NOMO-1 treated with DMSO at 0.1 percent for 48 hours (cell line): ENCODE results near the gene DEFB121.
"Not testable (repeated sequence)": the region's sequence is repeated elsewhere in the genome, so short reads cannot be mapped to it uniquely, and the experiment has no call there.

Experiments used
- DNase-seq: peaks from one replicate; lab custom pipeline; 2025; ENCODE audit not compliant: unreplicated experiment; lab: John Stamatoyannopoulos, UW

DEFB121 gene, protein sequence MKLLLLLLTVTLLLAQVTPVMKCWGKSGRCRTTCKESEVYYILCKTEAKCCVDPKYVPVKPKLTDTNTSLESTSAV

DNA sequence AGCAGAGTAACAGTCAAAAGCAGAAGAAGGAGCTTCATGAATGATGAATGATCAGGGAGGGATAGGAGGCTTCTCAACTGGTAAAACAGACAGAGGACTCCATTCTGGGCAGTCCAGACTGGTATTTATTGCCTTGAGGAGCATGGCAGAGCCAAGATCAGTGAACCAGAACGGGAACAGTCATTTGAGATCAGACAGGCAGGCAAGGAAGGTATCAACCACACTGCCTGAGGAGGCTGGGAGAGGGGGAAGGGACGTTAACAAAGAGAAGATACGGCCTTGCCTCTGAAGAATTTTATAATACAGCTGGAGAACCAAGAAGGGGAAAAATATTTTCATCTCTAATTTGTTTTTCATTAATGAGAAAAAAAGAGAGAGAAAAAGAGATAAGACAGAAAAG is at the start of gene DEFB121:
Gene DEFB121, minus strand, starts transcription at position 101 of the 400 bp plus-strand sequence. Its CDS starts 63 bp downstream, at position 38.
- no peak for DNase-seq

- DNase-seq = no peak
Measured at GRCh38 chr20:31454361-31454760, 48.3 kb upstream of the DEFB121 start.

GRCh38 chr20:31452575-31452974 is 46.6 kb upstream of the DEFB121 start:
- no peak for DNase-seq

GRCh38 chr20:31449511-31450414 is 43.7 kb upstream of the DEFB121 start:
- no peak for DNase-seq

GRCh38 chr20:31446084-31446819 is 40.2 kb upstream of the DEFB121 start:
- DNase-seq = no peak

- DNase-seq = no peak
Measured at GRCh38 chr20:31440012-31440659, 34.1 kb upstream of the DEFB121 start, which contains the start of gene DEFB123. Gene DEFB123, plus strand, starts transcription at chr20:31440632. Its CDS starts 67 bp downstream, at chr20:31440699.

GRCh38 chr20:31430568-31431115 is 24.6 kb upstream of the DEFB121 start:
- no peak for DNase-seq

DNA sequence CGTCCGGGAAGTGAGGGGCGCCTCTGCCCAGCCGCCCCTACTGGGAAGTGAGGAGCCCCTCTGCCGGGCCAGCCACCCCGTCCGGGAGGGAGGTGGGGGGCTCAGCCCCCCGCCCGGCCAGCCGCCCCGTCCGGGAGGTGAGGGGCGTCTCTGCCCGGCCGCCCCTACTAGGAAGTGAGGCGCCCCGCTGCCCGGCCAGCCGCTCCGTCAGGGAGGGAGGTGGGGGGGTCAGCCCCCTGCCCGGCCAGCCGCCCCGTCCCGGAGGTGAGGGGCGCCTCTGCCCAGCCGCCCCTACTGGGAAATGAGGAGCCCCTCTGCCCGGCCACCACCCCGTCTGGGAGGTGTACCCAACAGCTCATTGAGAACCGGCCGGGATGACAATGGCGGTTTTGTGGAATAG is 21.6 kb upstream of the DEFB121 start:
- DNase-seq = not testable (repeated sequence)

DNA sequence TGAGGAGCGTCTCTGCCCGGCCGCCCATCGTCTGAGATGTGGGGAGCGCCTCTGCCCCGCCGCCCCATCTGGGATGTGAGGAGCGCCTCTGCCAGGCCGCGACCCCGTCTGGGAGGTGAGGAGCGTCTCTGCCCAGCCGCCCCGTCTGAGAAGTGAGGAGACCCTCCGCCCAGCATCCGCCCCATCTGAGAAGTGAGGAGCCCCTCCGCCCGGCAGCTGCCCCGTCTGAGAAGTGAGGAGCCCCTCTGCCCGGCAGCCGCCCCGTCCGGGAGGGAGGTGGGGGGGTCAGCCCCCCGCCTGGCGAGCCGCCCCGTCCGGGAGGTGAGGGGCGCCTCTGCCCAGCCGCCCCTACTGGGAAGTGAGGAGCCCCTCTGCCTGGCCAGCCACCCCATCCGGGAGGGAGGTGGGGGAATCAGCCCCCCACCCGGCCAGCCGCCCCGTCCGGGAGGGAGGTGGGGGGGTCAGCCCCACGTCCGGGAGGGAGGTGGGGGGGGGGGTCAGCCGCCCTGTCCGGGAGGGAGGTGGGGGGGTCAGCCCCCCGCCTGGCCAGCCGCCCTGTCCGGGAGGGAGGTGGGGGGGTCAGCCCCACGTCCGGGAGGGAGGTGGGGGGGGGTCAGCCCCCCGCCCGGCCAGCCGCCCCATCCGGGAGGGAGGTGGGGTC is 21.0 kb upstream of the DEFB121 start:
- DNase-seq = not testable (repeated sequence)

- DNase-seq = no peak
Measured at GRCh38 chr20:31425797-31426196, 19.8 kb upstream of the DEFB121 start.

GRCh38 chr20:31418307-31418706 is 12.3 kb upstream of the DEFB121 start:
- DNase-seq = no peak

- DNase-seq = no peak
Measured at GRCh38 chr20:31415653-31416052, 9.6 kb upstream of the DEFB121 start.

- DNase-seq = no peak
Measured at GRCh38 chr20:31414381-31414780, 8.4 kb upstream of the DEFB121 start.

DNA sequence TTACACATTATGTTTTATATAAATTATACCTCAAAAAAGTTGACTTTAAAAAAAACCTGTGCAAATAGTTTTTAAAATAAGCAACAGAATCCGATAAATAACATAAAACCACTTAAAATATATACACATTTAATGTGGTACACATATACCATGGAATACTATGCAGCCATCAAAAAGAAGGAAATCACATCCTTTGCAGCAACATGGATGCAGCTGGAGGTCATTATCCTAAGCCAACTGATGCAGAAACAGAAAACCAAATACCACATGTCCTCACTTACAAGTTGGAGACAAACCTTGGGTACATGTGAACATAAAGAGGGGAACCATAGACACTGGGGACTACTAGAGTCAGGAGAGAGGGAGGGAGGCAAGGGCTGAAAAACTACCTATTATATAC is 4.0 kb upstream of the DEFB121 start:
- DNase-seq = no peak

DNA sequence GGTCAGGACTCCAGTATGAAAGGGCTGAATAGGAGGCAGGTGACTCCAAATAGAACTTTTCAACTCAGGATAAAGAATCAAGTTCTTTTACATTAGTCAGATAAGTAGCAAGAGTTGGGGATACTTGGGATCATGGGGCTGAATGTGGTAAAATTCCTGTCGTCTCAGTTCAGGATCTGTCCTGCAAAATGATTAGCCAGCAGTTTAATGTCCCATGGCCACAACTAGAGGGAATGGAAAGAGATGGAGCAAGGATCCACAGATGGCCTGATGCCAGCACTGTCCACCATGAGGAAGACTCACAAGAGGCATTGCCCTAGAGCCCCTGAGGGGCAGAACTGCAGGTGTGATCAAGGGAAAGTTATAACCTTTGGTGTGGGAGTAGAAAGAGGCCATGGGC is 2.1 kb downstream of the DEFB121 start:
- DNase-seq = no peak

DNA sequence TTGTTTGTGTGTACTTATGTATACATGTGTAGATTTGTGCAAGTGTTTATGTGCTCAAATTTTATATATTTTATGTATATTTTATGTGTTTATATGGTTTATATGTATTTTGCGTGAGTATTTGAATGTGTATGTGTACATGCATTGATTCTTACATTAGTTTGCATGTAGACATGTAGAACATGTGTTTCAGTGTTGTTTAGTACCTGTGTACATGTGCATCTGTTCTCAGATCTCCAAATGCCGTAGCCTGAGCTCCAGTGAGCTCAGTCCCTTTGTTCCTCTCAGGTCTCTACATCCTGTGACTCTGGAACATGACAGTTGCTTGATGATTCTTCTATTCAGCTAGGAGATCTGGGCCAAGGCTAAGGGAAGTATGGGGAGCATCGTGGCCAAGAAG is 11.1 kb downstream of the DEFB121 start:
- DNase-seq = no peak

GRCh38 chr20:31392836-31393235 is 13.2 kb downstream of the DEFB121 start:
- no peak for DNase-seq

DNA sequence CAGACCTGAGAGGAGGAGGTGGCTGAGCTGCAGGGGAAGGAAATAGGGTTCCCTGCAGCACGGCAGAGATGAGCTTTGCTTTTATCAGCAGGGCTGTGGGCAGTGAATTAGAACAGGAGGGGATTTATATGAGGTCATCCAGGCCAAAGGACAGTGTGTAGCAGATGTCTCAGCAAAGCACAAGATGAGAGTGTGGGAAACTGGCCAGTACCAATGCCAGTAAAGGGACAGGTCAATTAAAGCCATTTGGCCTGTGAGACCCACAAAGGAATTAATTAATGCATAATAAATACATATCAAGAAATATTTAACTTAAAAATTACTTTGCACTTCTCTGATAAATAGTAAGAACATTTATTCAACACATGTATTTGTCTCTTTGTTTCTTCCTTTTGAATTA is 15.5 kb downstream of the DEFB121 start, which contains the start of gene DEFB119:
Gene DEFB119, minus strand, starts transcription at position 101 of the 400 bp plus-strand sequence. CDS start 107 bp downstream, outside the sequence.
- no peak for DNase-seq

DNA sequence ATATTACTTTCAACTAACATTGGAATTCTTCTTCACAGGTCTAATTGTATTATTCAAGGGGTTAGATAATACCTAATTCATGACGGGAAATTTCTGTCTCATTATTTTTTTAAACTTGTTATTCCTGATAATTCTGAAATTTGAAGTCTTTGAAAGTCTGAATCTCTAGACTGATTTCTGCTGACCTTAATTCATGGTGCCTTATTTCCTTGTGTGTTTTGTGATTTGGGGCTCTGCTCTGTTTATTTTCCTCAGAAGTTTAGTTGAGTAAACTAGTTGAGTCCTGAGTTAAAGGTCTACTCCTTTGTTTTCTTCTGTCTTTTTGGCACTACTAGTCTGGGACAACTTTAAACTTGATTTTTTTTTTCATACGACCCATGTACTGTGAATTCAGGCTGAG is 31.7 kb downstream of the DEFB121 start:
- no peak for DNase-seq

DNA sequence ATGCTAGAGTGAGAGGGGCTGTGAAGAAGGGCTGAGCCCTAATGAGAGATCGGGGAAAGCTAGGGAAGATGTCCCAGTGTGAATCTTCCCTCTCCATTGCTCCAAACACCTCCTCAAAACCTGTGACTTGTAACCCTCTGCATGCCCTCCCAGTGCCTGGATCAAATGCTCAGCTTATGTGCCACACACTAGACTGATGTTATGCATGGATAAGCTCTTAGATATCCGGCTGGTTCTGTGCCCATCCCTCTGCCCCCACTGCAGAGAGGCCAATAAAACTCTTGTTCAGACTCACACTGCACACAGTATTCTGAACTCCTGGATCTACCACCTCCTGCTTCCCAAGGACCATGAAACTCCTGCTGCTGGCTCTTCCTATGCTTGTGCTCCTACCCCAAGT is 37.7 kb downstream of the DEFB121 start, which contains the start of gene DEFB118:
Gene DEFB118, plus strand, starts transcription at position 301 of the 400 bp plus-strand sequence. Its CDS starts 50 bp downstream, at position 351.
- no peak for DNase-seq
